DOHH2 (cell line): Measurements from ENCODE around the gene MGLL.
A peak's percentile ranks its signal among the peaks of the same experiment; 100 is the strongest.

Source experiments
- H3F3A ChIP-seq: fragments of 200-600 bp; sonication (generic), shearing (Covaris generic); 2 replicates; pipeline ENCODE4 v1.6.0; 2016; ENCODE audit warnings: antibody characterized with exemption, mild to moderate bottlenecking; ENCODE audit not compliant: control insufficient read depth, insufficient read depth
- H3K27ac ChIP-seq: fragments of 200-600 bp; sonication (generic); 2 replicates; pipeline ENCODE4 v1.5.1; 2014; ENCODE audit warnings: low read depth, mild to moderate bottlenecking, low read length, moderate library complexity
- H3K27me3 ChIP-seq: fragments of 200-600 bp; sonication (generic); 2 replicates; pipeline ENCODE4 v1.6.1; 2014; ENCODE audit warnings: mild to moderate bottlenecking, low read length, mixed read lengths; ENCODE audit not compliant: control insufficient read depth
- H3K36me3 ChIP-seq: fragments of 200-600 bp; sonication (generic); 2 replicates; pipeline ENCODE4 v1.6.1; 2014; ENCODE audit warnings: mild to moderate bottlenecking, low read length, moderate library complexity, mixed read lengths; ENCODE audit not compliant: control insufficient read depth
- H3K4me1 ChIP-seq: fragments of 200-600 bp; sonication (generic); 2 replicates; pipeline ENCODE4 v1.6.1; 2014; ENCODE audit warnings: mild to moderate bottlenecking, low read length, mixed read lengths; ENCODE audit not compliant: control insufficient read depth
- H3K4me2 ChIP-seq: fragments of 200-600 bp; sonication (generic); 2 replicates; pipeline ENCODE4 v1.6.0; 2014; ENCODE audit warnings: mild to moderate bottlenecking, low read length, moderate library complexity
- H3K4me3 ChIP-seq: fragments of 200-600 bp; sonication (generic); 2 replicates; pipeline ENCODE4 v1.5.1; 2014; ENCODE audit warnings: mild to moderate bottlenecking, low read length, mixed read lengths
- H3K79me2 ChIP-seq: fragments of 200-600 bp; sonication (generic); 2 replicates; pipeline ENCODE4 v1.6.1; 2014; ENCODE audit warnings: mild to moderate bottlenecking, low read length, mixed read lengths; ENCODE audit not compliant: control insufficient read depth
- H3K9me2 ChIP-seq: fragments of 200-600 bp; sonication (generic); replicated peaks from 2 replicates; pipeline ENCODE4 v1.6.1; 2014; ENCODE audit warnings: mild to moderate bottlenecking, low read length, mixed read lengths; ENCODE audit not compliant: control insufficient read depth
- H3K9me3 ChIP-seq: fragments of 200-600 bp; sonication (generic); 2 replicates; pipeline ENCODE4 v1.6.1; 2014; ENCODE audit warnings: antibody characterized with exemption, low read length, mixed read lengths; ENCODE audit not compliant: control insufficient read depth, insufficient read depth
- H4K20me1 ChIP-seq: fragments of 200-600 bp; sonication (generic); 2 replicates; pipeline ENCODE4 v1.6.0; 2014; ENCODE audit warnings: low read depth, mild to moderate bottlenecking, antibody characterized with exemption, low read length, moderate library complexity; ENCODE audit not compliant: control insufficient read depth, insufficient read depth
- CTCF ChIP-seq: fragments of 200-600 bp; sonication (generic); IDR thresholded peaks from one replicate; pipeline ENCODE4 v1.5.1; 2014; ENCODE audit warnings: antibody characterized with exemption, mild to moderate bottlenecking, low read depth, low read length; ENCODE audit not compliant: poor library complexity, severe bottlenecking
- EZH2phosphoT487 ChIP-seq: fragments of 200-600 bp; sonication (generic); IDR thresholded peaks from 2 replicates; pipeline ENCODE4 v1.6.1; 2017; ENCODE audit warnings: borderline replicate concordance, mild to moderate bottlenecking, antibody characterized with exemption, low read length, moderate library complexity, mixed read lengths

The MGLL gene

GRCh38 chr3:127762077-127762786, 60.1 kb downstream of the MGLL start:
- no peaks in the 10 kb centered on the region for H4K20me1 ChIP-seq
- H3K27me3 ChIP-seq, result peaks cover 23% of the 10 kb centered on the region
- no peaks in the 10 kb centered on the region for H3F3A ChIP-seq
- no peaks in the 10 kb centered on the region for H3K79me2 ChIP-seq
- peak overlapping the region; percentile 40 for H3K4me3 ChIP-seq
- no peaks in the 10 kb centered on the region for H3K9me2 ChIP-seq
- H3K36me3 ChIP-seq, result no peaks in the 10 kb centered on the region
- peaks cover 26% of the 10 kb centered on the region for H3K4me1 ChIP-seq
- H3K4me2 ChIP-seq, result peak overlapping the region; percentile 64
- TF ChIP-seq EZH2phosphoT487, result no peak
- TF ChIP-seq CTCF, result no peak
- no peak overlapping the region for H3K27ac ChIP-seq
- no peaks in the 10 kb centered on the region for H3K9me3 ChIP-seq

GRCh38 chr3:127761441-127761801, 60.9 kb downstream of the MGLL start:
- peak overlapping the region; percentile 64 for H3K4me2 ChIP-seq
- H3F3A ChIP-seq, result no peaks in the 10 kb centered on the region
- TF ChIP-seq EZH2phosphoT487, result no peak
- TF ChIP-seq CTCF, result no peak
- H3K9me2 ChIP-seq, result no peaks in the 10 kb centered on the region
- no peaks in the 10 kb centered on the region for H3K36me3 ChIP-seq
- peaks cover 21% of the 10 kb centered on the region for H3K27me3 ChIP-seq
- H3K27ac ChIP-seq, result no peak overlapping the region
- H3K4me3 ChIP-seq, result no peak overlapping the region
- no peaks in the 10 kb centered on the region for H3K79me2 ChIP-seq
- H3K9me3 ChIP-seq, result no peaks in the 10 kb centered on the region
- H3K4me1 ChIP-seq, result peaks cover 26% of the 10 kb centered on the region
- no peaks in the 10 kb centered on the region for H4K20me1 ChIP-seq

DNA sequence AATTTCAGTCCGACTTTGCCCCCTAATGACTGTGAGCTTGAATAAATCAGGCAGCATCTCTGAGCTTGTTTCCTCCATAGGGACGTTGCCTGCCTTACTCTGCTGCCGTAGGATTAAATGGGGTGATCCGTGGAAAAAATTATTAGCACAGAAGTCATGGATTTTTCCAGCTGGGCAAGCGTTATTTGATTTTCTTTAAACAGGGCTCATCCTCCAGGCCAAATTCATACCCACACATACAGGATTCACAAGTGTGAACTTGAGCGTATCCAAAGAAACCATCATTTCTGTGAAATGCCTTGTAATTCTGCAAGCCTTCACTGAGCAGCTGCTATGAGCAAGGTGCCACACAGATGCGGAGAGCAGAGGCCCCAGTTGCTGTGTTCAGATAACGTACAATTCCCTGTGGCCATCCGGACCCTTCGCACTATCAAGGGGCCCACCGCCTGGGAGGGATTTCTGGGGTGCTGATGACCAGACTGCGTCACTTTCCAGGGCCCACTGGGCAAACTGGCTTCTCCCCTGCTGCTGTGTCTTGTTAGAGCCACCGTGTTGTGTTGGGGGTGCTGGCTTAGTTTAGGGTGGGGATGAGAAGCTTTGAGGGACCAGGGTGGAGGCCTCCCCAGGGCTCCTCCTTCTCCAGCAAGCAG, 61.4 kb downstream of the MGLL start:
- no peak overlapping the region for H3K4me2 ChIP-seq
- H3K27me3 ChIP-seq, result peaks cover 21% of the 10 kb centered on the region
- TF ChIP-seq EZH2phosphoT487, result no peak
- TF ChIP-seq CTCF, result no peak
- no peak overlapping the region for H3K4me3 ChIP-seq
- no peaks in the 10 kb centered on the region for H3K9me3 ChIP-seq
- H3K79me2 ChIP-seq, result no peaks in the 10 kb centered on the region
- H3F3A ChIP-seq, result no peaks in the 10 kb centered on the region
- H3K36me3 ChIP-seq, result no peaks in the 10 kb centered on the region
- H3K27ac ChIP-seq, result no peak overlapping the region
- no peaks in the 10 kb centered on the region for H4K20me1 ChIP-seq
- peaks cover 26% of the 10 kb centered on the region for H3K4me1 ChIP-seq
- no peaks in the 10 kb centered on the region for H3K9me2 ChIP-seq
